Endothelial cell of umbilical vein (primary cell): ENCODE results near the gene DNAI2. TPM values are rescaled to one million over a fixed set of nuclear protein-coding genes. Genes with fewer than 3 reads are reported as not detected.

Experiments used
- BruUV-seq: library from RNA; stranded (reverse); fragments of 400-500 nt; replicated peaks from 2 replicates; lab custom pipeline; 2021; lab: Mats Ljungman, UMichigan
- CTCF ChIA-PET: fragments of 300-600, 350-600 bp; sonication (Branson Sonifier 250); formaldehyde crosslinking; loops from one replicate; lab custom pipeline; 2021; ENCODE audit warnings: antibody characterized with exemption, inconsistent platforms; lab: Charles Lee
- POLR2A ChIA-PET: fragments of 300-600, 350-600 bp; sonication (Branson Sonifier 250); formaldehyde crosslinking; loops from one replicate; lab custom pipeline; 2021; ENCODE audit warnings: antibody characterized with exemption, inconsistent platforms; lab: Charles Lee
- DNase-seq: peaks from one replicate; pipeline ENCODE4 v3.0.0-alpha.2; 2011; ENCODE audit warnings: low read depth, low spot score
- FAIRE-seq: peaks from 2 replicates; lab custom pipeline; 2011; peaks lifted over from hg19 to GRCh38; lab: Jason Lieb, UNC
- H2AFZ ChIP-seq: 2 replicates; pipeline ENCODE4 v1.6.0; 2012; ENCODE audit warnings: low read depth, low read length, control low read depth, inconsistent platforms
- H3K27ac ChIP-seq: 2 replicates; pipeline ENCODE4 v1.5.1; 2011; ENCODE audit warnings: low read depth, mild to moderate bottlenecking, control low read depth, low read length, moderate library complexity; ENCODE audit not compliant: insufficient read depth
- H3K27me3 ChIP-seq, 2 experiments: 2 replicates each; pipeline versions ENCODE4 v1.6.0 to v1.6.1; 2011; ENCODE audit warnings: low read length in 2 of 2, mixed read lengths in 1 of 2; ENCODE audit not compliant: control insufficient read depth in 2 of 2, insufficient read depth in 2 of 2
- H3K36me3 ChIP-seq, 2 experiments: 2 replicates in 1 of 2; 3 replicates in 1 of 2; pipeline ENCODE4 v1.5.1; 2011; ENCODE audit warnings: low read length in 2 of 2, mild to moderate bottlenecking in 1 of 2, moderate library complexity in 1 of 2; ENCODE audit not compliant: control insufficient read depth in 2 of 2, insufficient read depth in 2 of 2; ENCODE audit errors: extremely low read depth in 1 of 2
- H3K4me1 ChIP-seq: 3 replicates; pipeline ENCODE4 v1.5.1; 2011; ENCODE audit warnings: mild to moderate bottlenecking, low read length; ENCODE audit not compliant: control insufficient read depth, insufficient read depth; ENCODE audit errors: extremely low read depth
- H3K4me2 ChIP-seq: 2 replicates; pipeline ENCODE4 v1.6.1; 2011; ENCODE audit warnings: low read length, control low read depth, mixed read lengths; ENCODE audit not compliant: insufficient read depth
- H3K4me3 ChIP-seq, 3 experiments: fragments of 200-600 bp in 1 of 3; sonication (generic), shearing (Covaris generic) in 1 of 3; replicated peaks in 1 of 3; 2 replicates each; pipeline ENCODE4 v1.5.1; 2011 to 2016; ENCODE audit warnings: control low read depth in 3 of 3, low read length in 3 of 3, mild to moderate bottlenecking in 2 of 3, inconsistent platforms in 1 of 3, low read depth in 1 of 3, moderate library complexity in 1 of 3; ENCODE audit not compliant: insufficient read depth in 1 of 3
- H3K79me2 ChIP-seq: 2 replicates; pipeline ENCODE4 v1.6.0; 2012; ENCODE audit warnings: low read length, inconsistent platforms; ENCODE audit not compliant: control insufficient read depth, insufficient read depth
- H3K9ac ChIP-seq: replicated peaks from 2 replicates; pipeline ENCODE3; 2011; ENCODE audit warnings: low read length, control low read depth; ENCODE audit not compliant: insufficient read depth; ENCODE audit errors: extremely low read depth
- H3K9me1 ChIP-seq: replicated peaks from 3 replicates; pipeline ENCODE4 v1.6.0; 2011; ENCODE audit warnings: mild to moderate bottlenecking, low read length; ENCODE audit not compliant: control insufficient read depth, insufficient read depth; ENCODE audit errors: extremely low read depth
- H3K9me3 ChIP-seq: replicated peaks from 2 replicates; pipeline ENCODE4 v1.5.1; 2012; ENCODE audit warnings: low read length, inconsistent platforms; ENCODE audit not compliant: control insufficient read depth, insufficient read depth
- H4K20me1 ChIP-seq: replicated peaks from 2 replicates; pipeline ENCODE3; 2011; ENCODE audit warnings: mild to moderate bottlenecking, low read length; ENCODE audit not compliant: control insufficient read depth, insufficient read depth; ENCODE audit errors: extremely low read depth
- EZH2 ChIP-seq: IDR thresholded peaks from 2 replicates; pipeline ENCODE4 v1.6.1; 2012; ENCODE audit warnings: borderline replicate concordance, low read depth, mild to moderate bottlenecking, moderate library complexity, low read length, inconsistent platforms; ENCODE audit not compliant: severe bottlenecking
- FOS ChIP-seq: IDR thresholded peaks from 2 replicates; pipeline ENCODE4 v1.6.1; 2011; ENCODE audit warnings: mild to moderate bottlenecking, low read length, moderate library complexity, borderline replicate concordance; ENCODE audit not compliant: insufficient read depth
- GATA2 ChIP-seq: IDR thresholded peaks from 2 replicates; pipeline ENCODE4 v1.7.0; 2011; ENCODE audit warnings: low read depth, mild to moderate bottlenecking, moderate library complexity, mixed read lengths, low read length; ENCODE audit not compliant: insufficient read length, insufficient read depth
- JUN ChIP-seq: IDR thresholded peaks from 2 replicates; pipeline ENCODE4 v1.6.1; 2011; ENCODE audit warnings: borderline replicate concordance, low read depth; ENCODE audit not compliant: insufficient read length, insufficient read depth
- MYC ChIP-seq: IDR thresholded peaks from one replicate; pipeline ENCODE4 v1.6.1; 2011; ENCODE audit warnings: mild to moderate bottlenecking, low read depth, low read length
- POLR2A ChIP-seq: IDR thresholded peaks from 2 replicates; pipeline ENCODE4 v1.6.1; 2012; ENCODE audit warnings: low read depth, mild to moderate bottlenecking, control low read depth, low read length
- POLR2AphosphoS5 ChIP-seq: IDR thresholded peaks from 2 replicates; pipeline ENCODE4 v1.6.1; 2012; ENCODE audit warnings: low read depth, mild to moderate bottlenecking, control low read depth, low read length, moderate library complexity; ENCODE audit not compliant: insufficient read depth
- dilution Hi-C: fragments of 300-500 bp; cut with MboI; formaldehyde crosslinking; loops from one replicate; pipeline ENCODE4 v1.15.0; 2019; ENCODE audit warnings: low sequenced_read_pairs; ENCODE audit not compliant: extremely low pct_ligation_motif_present
- intact Hi-C: fragments of 100-400 bp; cut with micrococcal nuclease; formaldehyde crosslinking; loops from one replicate; pipeline ENCODE4 v1.10.0; 2022
- polyA plus RNA-seq, 4 experiments: library from polyadenylated mRNA; depleted of rRNA in 3 of 4; stranded (reverse) in 3 of 4; unstranded in 1 of 4; fragments of >200 nt; gene quantifications; 2 replicates each; pipeline versions ENCODE4 v1.2.1 to v1.2.3, GENCODE V29; 2011 to 2012; ENCODE audit warnings: missing spikeins in 1 of 4
- total RNA-seq: library from RNA; stranded (reverse); gene quantifications from 2 replicates; pipeline ENCODE4 v1.2.3, GENCODE V29; 2021
- TF ChIP-seq, protein P1 (sequence below): IDR thresholded peaks from 2 replicates; pipeline ENCODE4 v1.6.1; 2011; ENCODE audit not compliant: insufficient read depth, insufficient read length
- TF ChIP-seq, protein P2 (sequence below), 2 donors: IDR thresholded peaks; 1 replicate in 1 of 2; 2 replicates in 1 of 2; pipeline ENCODE4 v1.5.1; 2011; ENCODE audit warnings: low read length in 2 of 2, mild to moderate bottlenecking in 2 of 2, moderate library complexity in 2 of 2, control low read depth in 1 of 2, inconsistent platforms in 1 of 2, low read depth in 1 of 2; ENCODE audit not compliant: insufficient read depth in 1 of 2; ENCODE audit errors: extremely low read depth in 1 of 2

DNAI2 gene
- total and polyA plus RNA-seq, 2 donors (not counting 3 experiments of a cell fraction or from before 2014, with no cell fraction given): not detected

DNA sequence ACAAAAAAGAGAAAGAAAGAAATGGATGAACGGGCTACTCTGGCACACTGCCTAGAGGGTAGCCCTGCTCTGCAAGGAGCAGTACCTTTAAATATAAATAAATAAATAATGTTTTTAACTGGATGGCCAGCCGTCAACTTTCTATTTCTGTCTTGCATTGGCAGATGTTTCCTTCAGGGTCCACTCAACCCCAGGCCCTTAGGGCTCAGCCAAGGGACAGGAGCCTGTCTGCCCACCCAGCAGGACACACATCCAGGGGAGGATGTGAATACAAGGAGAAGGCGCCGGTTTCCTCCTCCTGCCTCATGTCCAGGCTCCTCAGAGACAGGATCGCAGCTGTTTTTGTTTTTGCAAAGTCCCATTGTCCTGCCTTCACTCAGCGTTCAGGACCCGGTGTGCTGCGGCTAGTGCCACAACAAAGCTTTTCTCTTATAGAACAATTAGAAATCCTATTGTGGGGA, 38.1 kb upstream of the DNAI2 start:
- no peaks in the 10 kb centered on the region for H3K27me3 ChIP-seq
- CTCF ChIA-PET: no interaction called here
- dilution Hi-C loops: no loop called here
- no peak overlapping the region for H3K27ac ChIP-seq
- no peak overlapping the region for H3K4me3 ChIP-seq
- no peaks in the 10 kb centered on the region for H3K9me3 ChIP-seq
- FAIRE-seq (no peak), DNase-seq (peak; percentile 10)
- POLR2A ChIA-PET: no interaction called here
- no peaks in the 10 kb centered on the region for H3K4me1 ChIP-seq
- no peaks in the 10 kb centered on the region for H3K9me1 ChIP-seq
- no peak overlapping the region for H3K9ac ChIP-seq
- H3K36me3 ChIP-seq: no peaks in the 10 kb centered on the region
- H3K79me2 ChIP-seq: no peaks in the 10 kb centered on the region
- H4K20me1 ChIP-seq: no peaks in the 10 kb centered on the region
- no peak overlapping the region for H3K4me2 ChIP-seq
- no peak overlapping the region for H2AFZ ChIP-seq
- TF ChIP-seq POLR2A (no peak), JUN (no peak), FOS (no peak), MYC (no peak), POLR2AphosphoS5 (no peak), GATA2 (no peak), EZH2 (no peak)
- TF ChIP-seq, protein P1, sequence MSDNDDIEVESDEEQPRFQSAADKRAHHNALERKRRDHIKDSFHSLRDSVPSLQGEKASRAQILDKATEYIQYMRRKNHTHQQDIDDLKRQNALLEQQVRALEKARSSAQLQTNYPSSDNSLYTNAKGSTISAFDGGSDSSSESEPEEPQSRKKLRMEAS: no peak
- TF ChIP-seq, protein P2, sequence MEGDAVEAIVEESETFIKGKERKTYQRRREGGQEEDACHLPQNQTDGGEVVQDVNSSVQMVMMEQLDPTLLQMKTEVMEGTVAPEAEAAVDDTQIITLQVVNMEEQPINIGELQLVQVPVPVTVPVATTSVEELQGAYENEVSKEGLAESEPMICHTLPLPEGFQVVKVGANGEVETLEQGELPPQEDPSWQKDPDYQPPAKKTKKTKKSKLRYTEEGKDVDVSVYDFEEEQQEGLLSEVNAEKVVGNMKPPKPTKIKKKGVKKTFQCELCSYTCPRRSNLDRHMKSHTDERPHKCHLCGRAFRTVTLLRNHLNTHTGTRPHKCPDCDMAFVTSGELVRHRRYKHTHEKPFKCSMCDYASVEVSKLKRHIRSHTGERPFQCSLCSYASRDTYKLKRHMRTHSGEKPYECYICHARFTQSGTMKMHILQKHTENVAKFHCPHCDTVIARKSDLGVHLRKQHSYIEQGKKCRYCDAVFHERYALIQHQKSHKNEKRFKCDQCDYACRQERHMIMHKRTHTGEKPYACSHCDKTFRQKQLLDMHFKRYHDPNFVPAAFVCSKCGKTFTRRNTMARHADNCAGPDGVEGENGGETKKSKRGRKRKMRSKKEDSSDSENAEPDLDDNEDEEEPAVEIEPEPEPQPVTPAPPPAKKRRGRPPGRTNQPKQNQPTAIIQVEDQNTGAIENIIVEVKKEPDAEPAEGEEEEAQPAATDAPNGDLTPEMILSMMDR (IDR thresholded peaks at IDR 0.05; ENCODE audit: extremely low read depth in 1 of 2, insufficient read depth in 1 of 2, low read depth in 1 of 2, low read length in 2 of 2): no peak
- BruUV-seq: no TSS peak
- intact Hi-C loops: no loop called here
